Suprapubic skin (tissue), 2 donors: ENCODE results near the gene GDF2.

Source experiments
- EP300 ChIP-seq: sonication (generic); formaldehyde crosslinking; IDR thresholded peaks from one replicate; pipeline ENCODE4 v1.6.1; 2017; ENCODE audit warnings: antibody characterized with exemption
- POLR2A ChIP-seq, 2 donors: fragments of 450-650 bp; IDR thresholded peaks; one replicate each; pipeline ENCODE4 v1.6.1; 2017; ENCODE audit warnings: antibody characterized with exemption in 2 of 2, mild to moderate bottlenecking in 2 of 2, moderate library complexity in 2 of 2

- TF ChIP-seq EP300 (no peak), POLR2A (IDR thresholded peaks at IDR 0.05) (no peak)
Measured at GRCh38 chr10:47312663-47312995, 9.6 kb upstream of the GDF2 start.
